Dendritic cell treated with granulocyte-macrophage colony-stimulating factor and Interleukin-4, amounts not matched to agents 40 ng/mL and 50 ng/mL, for 4 days (primary cell): Measurements from ENCODE around the gene RAD51B.
A peak's percentile ranks its signal among the peaks of the same experiment; 100 is the strongest.

Experiments used
- H3K27ac Mint-ChIP-seq: one replicate; pipeline ENCODE4 v1.8.0; 2022; ENCODE audit warnings: mild to moderate bottlenecking, mixed read lengths
- H3K27me3 Mint-ChIP-seq: one replicate; pipeline ENCODE4 v1.8.0; 2022; ENCODE audit warnings: mild to moderate bottlenecking, mixed read lengths
- H3K36me3 Mint-ChIP-seq: one replicate; pipeline ENCODE4 v1.8.0; 2022; ENCODE audit warnings: low read depth, mixed read lengths
- H3K4me1 Mint-ChIP-seq: one replicate; pipeline ENCODE4 v1.8.0; 2022; ENCODE audit warnings: low read depth, mixed read lengths
- H3K4me3 Mint-ChIP-seq: one replicate; pipeline ENCODE4 v1.8.0; 2022; ENCODE audit warnings: mild to moderate bottlenecking, moderate library complexity, mixed read lengths
- H3K9me3 Mint-ChIP-seq: one replicate; pipeline ENCODE4 v1.8.0; 2022; ENCODE audit warnings: mixed read lengths
- intact Hi-C: fragments of 100-400 bp; cut with micrococcal nuclease; formaldehyde crosslinking; loops from one replicate; pipeline ENCODE4 v1.15.0; 2022

The RAD51B gene

DNA sequence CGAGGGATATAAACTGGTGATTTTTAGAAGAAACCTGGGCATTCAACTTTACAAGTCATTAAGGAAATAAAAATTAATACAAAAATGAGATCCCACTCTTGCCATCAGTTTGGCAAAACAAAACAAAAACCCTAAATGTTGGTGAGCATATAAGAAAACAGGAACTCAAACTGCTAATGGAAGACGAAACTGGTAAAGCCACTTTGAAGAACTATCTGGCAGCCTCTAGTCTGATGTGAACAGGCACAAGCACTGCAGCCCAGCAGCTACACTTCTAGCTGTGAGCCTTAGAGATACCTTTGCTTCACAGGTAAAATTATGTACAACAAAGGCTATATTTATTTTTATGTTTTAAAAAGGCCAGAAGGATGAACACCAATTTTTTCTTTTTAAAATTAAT is 513.7 kb downstream of the RAD51B start:
- Mint-ChIP-seq H3K27me3 (no peaks in the 10 kb centered on the region), H3K4me3 (no peak overlapping the region), H3K27ac (no peak overlapping the region), H3K9me3 (no peaks in the 10 kb centered on the region), H3K36me3 (no peaks in the 10 kb centered on the region), H3K4me1 (peaks cover 42% of the 10 kb centered on the region)
- intact Hi-C loops: no loop called here

DNA sequence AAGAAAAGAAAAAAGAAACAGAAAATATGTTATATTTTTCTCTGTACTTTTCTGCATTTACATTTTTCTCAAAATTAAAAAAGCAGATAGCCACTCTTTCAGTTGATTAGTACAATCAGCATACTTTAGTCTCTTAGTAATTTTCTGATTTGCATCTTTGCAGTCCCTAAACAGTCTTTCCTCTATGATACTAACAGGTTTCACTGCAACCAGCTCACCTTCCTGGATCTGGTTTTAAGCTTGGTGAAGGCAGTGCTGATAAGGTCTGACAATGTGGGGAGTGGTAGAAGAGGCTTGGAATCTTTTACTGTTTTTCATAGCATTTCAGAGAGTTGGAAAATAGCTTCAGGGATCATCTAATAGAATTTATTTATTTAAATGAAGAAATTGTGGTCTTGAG is 515.7 kb downstream of the RAD51B start:
- intact Hi-C loops: no loop called here
- Mint-ChIP-seq H3K27me3 (no peaks in the 10 kb centered on the region), H3K4me3 (no peak overlapping the region), H3K36me3 (no peaks in the 10 kb centered on the region), H3K9me3 (no peaks in the 10 kb centered on the region), H3K4me1 (peaks cover 43% of the 10 kb centered on the region), H3K27ac (no peak overlapping the region)

DNA sequence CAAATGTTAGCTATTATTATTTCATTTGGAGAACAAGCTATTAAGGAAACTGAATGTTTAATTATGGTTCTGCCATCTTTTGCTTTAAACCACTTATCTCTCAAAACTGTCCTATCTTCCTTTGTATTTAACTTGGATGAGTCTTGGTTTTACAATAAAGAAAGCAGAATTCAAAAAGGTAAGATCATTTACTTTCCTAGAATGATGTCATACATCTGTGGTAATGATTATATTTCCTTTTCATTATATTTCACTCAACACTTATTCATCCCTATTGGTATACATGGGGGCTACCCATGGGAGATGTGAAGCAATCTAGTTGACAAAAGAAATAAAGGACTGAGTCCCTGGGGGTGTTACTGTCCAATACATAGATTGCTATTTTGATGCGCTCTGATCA is 516.6 kb downstream of the RAD51B start:
- Mint-ChIP-seq H3K27ac (no peak overlapping the region), H3K9me3 (no peaks in the 10 kb centered on the region), H3K36me3 (no peaks in the 10 kb centered on the region), H3K27me3 (no peaks in the 10 kb centered on the region), H3K4me1 (peaks cover 45% of the 10 kb centered on the region), H3K4me3 (no peak overlapping the region)
- intact Hi-C loops: no loop called here

DNA sequence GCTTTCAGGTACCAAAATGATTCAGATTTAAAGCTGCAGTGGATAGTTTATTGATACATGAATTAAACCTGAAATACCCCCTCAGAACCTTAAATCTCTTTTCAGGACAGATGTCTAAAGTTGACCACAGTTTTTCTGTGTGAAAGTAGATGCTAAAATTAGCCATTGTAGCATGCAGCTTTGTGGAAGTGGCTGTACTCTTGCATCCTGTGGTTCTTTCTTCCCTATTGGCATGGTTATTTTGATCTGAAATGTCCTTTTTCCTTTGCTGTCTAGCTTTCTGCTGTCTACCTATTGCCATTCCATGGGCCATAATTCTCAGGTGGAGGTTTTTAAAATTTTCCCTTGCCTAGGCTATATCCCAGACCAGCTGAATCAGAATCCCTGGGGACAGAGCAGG is 517.7 kb downstream of the RAD51B start:
- no peaks in the 10 kb centered on the region for H3K27me3 Mint-ChIP-seq
- H3K4me3 Mint-ChIP-seq: no peak overlapping the region
- intact Hi-C loops: no loop called here
- H3K27ac Mint-ChIP-seq: no peak overlapping the region
- H3K4me1 Mint-ChIP-seq: peaks cover 46% of the 10 kb centered on the region
- no peaks in the 10 kb centered on the region for H3K9me3 Mint-ChIP-seq
- H3K36me3 Mint-ChIP-seq: no peaks in the 10 kb centered on the region

DNA sequence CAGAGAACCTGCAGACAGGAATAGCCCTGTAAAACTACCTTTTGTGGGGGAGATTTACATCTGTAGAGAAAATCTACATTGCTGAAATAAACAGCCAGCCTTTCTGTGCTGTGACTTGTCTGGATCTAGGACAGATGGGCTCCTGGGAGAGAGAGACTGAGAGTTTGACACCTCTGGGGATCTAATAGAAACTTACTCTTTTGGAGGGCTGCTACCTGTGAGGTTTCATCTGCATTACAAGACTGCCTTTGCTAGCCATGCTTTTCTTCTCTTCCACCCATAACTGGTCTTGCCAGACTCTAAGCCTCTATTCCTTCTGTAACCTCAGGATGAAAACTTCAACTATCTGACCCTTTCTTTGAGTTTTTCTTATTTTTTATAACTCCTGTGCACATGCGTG is 520.7 kb downstream of the RAD51B start:
- no peaks in the 10 kb centered on the region for H3K27me3 Mint-ChIP-seq
- no peak overlapping the region for H3K4me3 Mint-ChIP-seq
- H3K36me3 Mint-ChIP-seq: peaks cover 5% of the 10 kb centered on the region
- intact Hi-C loops: no loop called here
- no peaks in the 10 kb centered on the region for H3K9me3 Mint-ChIP-seq
- H3K4me1 Mint-ChIP-seq: peaks cover 44% of the 10 kb centered on the region
- H3K27ac Mint-ChIP-seq: no peak overlapping the region

DNA sequence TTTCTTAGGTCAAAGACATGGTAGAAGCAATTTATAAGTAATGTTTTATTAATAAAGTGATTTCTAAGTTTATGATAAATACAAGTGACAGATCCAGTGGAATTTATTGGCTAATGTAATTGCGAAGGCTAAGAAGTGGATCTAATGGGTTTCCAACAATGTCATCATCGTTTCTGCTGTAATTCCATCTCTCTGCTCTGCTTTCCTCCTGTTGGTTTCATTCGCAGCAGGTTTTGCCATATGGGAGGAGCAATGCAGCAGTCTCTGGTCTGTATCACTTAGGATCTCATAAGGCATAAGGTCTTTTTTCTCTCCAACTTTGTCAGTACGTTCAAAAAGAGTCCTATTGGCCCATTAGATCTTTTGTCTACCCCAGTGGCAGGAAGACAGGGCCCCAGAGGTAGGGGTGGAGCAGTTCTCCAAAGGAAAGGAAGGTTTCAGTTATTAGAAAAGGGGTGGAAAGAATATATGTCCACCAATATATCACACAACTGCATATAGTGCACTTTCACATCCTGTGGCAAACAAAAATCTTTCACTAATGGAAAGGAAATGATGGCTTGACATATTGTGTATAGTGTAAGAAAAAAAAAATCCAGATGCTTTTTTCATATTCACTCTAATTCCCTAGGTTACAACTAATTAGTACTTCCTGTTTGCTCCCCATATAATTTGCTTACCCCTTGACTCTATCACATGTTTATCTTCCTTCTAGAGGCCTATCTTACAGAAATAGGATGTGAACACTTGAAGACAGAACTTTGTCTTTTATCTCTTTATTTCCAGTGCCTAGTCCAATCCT is 522.0 kb downstream of the RAD51B start:
- H3K4me1 Mint-ChIP-seq: peaks cover 49% of the 10 kb centered on the region
- intact Hi-C loops: no loop called here
- H3K36me3 Mint-ChIP-seq: peaks cover 6% of the 10 kb centered on the region
- no peaks in the 10 kb centered on the region for H3K27me3 Mint-ChIP-seq
- no peak overlapping the region for H3K4me3 Mint-ChIP-seq
- H3K27ac Mint-ChIP-seq: peak overlapping the region; percentile 77
- peaks cover 3% of the 10 kb centered on the region for H3K9me3 Mint-ChIP-seq

DNA sequence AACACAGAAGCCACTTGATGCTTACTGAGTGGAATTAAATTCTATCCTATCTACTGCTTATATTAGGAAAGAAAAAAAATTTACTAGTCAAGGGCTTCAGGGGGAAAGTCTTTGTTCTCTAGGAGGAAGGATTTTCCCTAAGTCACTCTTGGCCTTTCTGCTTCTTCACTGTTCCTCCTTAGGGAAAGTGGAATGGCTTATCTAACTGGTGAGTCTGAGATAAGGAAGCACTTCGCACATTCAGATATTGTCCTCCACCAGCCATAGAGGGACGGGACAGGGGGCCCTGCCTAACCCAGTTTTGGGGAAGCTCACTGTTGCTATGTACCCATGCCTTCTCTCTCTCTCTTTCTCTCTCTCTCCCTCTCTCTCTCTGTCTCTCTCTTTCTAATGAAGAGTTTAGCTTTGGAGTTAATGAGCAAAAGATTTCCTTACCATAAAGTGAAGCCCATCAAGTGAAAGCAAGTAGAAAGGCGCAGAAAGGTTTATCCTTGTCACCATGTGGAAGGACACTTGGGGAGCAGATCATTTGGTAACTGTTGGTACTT is 522.7 kb downstream of the RAD51B start:
- H3K36me3 Mint-ChIP-seq: peaks cover 6% of the 10 kb centered on the region
- H3K27me3 Mint-ChIP-seq: no peaks in the 10 kb centered on the region
- no peak overlapping the region for H3K4me3 Mint-ChIP-seq
- peak overlapping the region; percentile 77 for H3K27ac Mint-ChIP-seq
- peaks cover 50% of the 10 kb centered on the region for H3K4me1 Mint-ChIP-seq
- peaks cover 9% of the 10 kb centered on the region for H3K9me3 Mint-ChIP-seq
- intact Hi-C loops: no loop called here

DNA sequence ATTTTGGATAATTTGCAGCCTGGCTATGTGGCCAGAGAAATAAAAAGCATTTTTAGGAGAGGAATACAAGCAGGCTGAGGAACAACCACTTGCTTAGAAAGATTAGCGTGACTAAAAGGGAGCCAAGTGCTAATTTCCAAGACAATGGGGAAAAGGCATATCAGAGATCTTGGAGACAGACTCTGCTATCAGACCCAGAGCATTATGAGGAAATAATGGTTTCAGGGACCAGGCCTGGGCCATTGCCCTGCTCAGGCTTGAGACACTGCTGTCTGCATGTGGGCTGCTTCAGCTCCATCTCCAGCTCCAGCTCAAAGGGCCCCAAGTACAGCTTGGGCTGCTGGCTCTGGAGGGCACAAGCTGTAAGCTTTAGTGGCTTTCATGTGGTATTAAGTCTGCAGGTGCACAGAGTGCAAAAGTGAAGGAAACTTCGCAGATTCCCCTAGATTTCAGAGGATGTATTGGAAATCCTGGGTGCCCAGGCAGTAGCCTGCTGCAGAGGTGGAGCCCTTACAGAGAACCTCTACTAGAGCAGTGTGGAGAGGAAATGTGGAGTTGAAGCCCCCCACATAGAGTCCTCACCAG is 524.0 kb downstream of the RAD51B start:
- Mint-ChIP-seq H3K4me1 (peaks cover 44% of the 10 kb centered on the region), H3K36me3 (peaks cover 6% of the 10 kb centered on the region), H3K9me3 (peaks cover 9% of the 10 kb centered on the region), H3K4me3 (no peak overlapping the region), H3K27ac (no peak overlapping the region), H3K27me3 (no peaks in the 10 kb centered on the region)
- intact Hi-C loops: no loop called here

DNA sequence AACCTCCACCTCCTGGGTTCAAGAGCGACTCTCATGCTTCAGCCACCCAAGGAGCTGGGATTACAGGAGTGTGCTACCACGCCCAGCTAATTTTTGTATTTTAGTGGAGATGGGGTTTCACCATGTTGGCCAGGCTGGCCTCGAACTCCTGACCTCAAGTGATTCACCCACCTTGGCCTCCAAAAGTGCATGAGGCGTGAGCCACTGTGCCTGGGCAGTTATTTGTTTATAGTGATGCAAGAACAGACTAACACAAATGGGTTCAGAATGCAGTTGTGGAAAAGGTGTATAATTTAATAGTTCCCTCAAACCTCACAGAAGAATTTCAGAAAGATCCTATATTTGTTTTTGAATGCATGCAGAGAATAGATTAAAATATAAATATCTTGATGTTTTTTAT is 526.2 kb downstream of the RAD51B start:
- Mint-ChIP-seq H3K27me3 (no peaks in the 10 kb centered on the region), H3K4me3 (no peak overlapping the region), H3K9me3 (peaks cover 9% of the 10 kb centered on the region), H3K27ac (no peak overlapping the region), H3K36me3 (peaks cover 6% of the 10 kb centered on the region), H3K4me1 (peaks cover 37% of the 10 kb centered on the region)
- intact Hi-C loops: no loop called here

DNA sequence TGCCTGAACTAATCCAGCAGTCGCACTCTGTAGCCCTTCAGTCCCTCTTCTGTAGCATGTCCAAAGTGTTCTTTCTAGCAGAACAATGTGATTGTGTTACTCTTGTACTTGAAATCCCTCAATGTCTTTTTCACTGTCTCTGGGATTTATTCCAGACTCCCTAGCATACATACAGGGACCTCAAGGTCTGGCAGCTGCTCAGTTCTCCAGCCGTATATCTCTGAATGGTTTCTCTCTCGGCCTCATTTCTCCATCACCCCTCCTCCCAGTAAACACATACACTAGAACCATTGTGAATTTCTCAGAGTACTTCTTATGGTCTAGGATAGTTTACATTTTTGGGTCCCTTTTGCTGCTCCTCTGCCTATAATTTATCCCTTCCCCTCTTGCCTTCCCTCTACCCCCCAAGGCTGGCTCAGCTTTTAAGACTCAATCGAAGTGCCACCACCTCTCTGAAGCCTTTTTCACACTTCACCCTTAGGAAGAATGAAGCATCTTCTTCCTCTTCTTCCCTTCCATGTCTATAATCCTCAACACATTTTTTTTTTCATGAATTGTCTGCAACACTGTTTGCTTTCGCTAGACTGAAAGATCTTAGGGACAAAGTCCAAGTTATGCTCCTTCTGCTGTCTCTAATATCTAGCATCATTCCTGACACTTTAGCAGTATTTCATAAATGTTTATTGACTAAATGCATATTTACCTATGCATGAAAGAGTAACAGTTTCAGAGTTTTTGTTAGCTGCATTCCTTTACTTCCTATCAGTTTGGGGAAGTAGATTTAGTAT is 527.2 kb downstream of the RAD51B start:
- Mint-ChIP-seq H3K27ac (peak overlapping the region; percentile 21), H3K27me3 (no peaks in the 10 kb centered on the region), H3K9me3 (peaks cover 16% of the 10 kb centered on the region), H3K36me3 (peaks cover 6% of the 10 kb centered on the region), H3K4me3 (no peak overlapping the region), H3K4me1 (peaks cover 32% of the 10 kb centered on the region)
- intact Hi-C loops: no loop called here

DNA sequence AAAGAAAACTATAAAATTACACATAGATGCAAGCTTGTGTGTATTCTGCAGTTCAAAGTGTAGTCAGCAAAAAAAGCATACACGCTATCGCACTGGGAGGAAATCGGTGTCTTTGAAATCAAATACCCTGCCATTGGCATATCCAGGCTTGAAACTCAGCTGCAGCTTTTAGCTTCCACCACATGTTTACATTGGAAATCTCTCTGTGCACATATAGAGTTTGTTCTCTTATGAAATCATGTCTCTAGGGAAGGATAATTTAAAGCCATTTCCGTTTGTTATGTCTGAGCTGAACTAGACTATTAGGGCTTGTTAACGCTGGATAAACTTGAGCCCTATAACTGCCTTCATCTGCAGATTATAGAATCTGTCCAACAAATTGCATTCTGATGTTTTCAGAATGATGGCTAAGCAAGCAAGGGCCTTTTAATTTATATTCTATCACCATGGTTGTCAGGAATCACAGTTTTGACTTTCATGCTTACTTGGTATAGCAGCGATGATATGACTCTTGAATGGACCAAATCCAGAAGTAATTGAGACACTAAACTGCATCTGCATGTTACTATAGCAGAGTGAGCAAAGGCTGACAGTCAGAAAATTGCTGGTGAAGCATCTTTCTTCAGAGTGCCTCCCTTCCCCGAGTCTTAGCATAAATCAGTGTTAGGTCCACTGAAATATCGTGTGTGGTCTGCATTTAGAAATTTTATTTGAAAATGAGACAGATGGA is 530.5 kb downstream of the RAD51B start:
- no peak overlapping the region for H3K27ac Mint-ChIP-seq
- intact Hi-C loops: no loop called here
- H3K9me3 Mint-ChIP-seq: peaks cover 16% of the 10 kb centered on the region
- peaks cover 3% of the 10 kb centered on the region for H3K36me3 Mint-ChIP-seq
- H3K27me3 Mint-ChIP-seq: no peaks in the 10 kb centered on the region
- H3K4me3 Mint-ChIP-seq: no peak overlapping the region
- peaks cover 16% of the 10 kb centered on the region for H3K4me1 Mint-ChIP-seq

DNA sequence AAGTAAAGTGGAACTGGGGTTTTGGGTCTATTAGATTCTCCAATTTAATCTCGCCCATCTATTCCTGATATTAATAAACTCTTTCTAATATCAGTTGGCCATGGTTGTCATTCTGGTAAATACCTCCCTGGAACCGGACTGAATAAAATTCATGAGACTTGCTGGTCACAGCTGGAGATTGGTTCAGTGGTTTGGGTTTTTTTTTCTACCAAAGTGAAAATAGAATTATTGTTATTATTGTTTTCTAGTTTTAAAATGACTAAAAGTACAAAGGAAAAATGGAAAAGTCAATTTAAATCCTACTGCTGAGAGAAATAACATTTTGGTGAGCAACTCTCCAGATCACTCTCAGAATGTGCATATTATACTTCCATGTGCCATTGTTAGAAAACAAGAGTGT is 535.8 kb downstream of the RAD51B start:
- no peak overlapping the region for H3K4me3 Mint-ChIP-seq
- intact Hi-C loops: no loop called here
- no peak overlapping the region for H3K27ac Mint-ChIP-seq
- peaks cover 15% of the 10 kb centered on the region for H3K4me1 Mint-ChIP-seq
- H3K27me3 Mint-ChIP-seq: no peaks in the 10 kb centered on the region
- peaks cover 13% of the 10 kb centered on the region for H3K36me3 Mint-ChIP-seq
- peaks cover 7% of the 10 kb centered on the region for H3K9me3 Mint-ChIP-seq

DNA sequence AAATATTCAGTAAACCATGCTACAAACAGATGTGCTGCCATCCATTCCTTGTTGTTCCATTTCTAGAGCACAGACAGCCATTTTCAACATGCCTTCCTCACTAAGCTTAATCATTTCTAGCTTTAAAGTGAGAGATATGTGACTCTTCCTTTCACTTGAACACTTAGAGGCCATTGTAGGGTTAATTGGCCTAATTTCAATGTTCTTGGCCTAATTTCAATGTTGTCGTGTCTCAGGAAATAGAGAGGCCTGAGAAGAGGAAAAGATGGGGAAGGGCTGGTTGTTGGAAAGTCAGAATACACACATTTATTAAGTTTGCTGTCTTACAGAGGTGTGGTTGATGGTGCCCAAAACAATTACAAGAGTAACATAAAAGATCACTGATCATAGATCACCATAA is 538.2 kb downstream of the RAD51B start:
- H3K36me3 Mint-ChIP-seq: peaks cover 17% of the 10 kb centered on the region
- no peak overlapping the region for H3K4me3 Mint-ChIP-seq
- no peaks in the 10 kb centered on the region for H3K9me3 Mint-ChIP-seq
- intact Hi-C loops: no loop called here
- peaks cover 29% of the 10 kb centered on the region for H3K4me1 Mint-ChIP-seq
- H3K27ac Mint-ChIP-seq: no peak overlapping the region
- no peaks in the 10 kb centered on the region for H3K27me3 Mint-ChIP-seq
